Ishikawa (cell line): ENCODE data around the gene MOCS1.

Source experiments
- CEBPB ChIP-seq: IDR thresholded peaks from 2 replicates; pipeline ENCODE4 v1.6.1; 2012
- CREB1 ChIP-seq: IDR thresholded peaks from 2 replicates; pipeline ENCODE4 v1.6.1; 2012; ENCODE audit warnings: low read depth
- EGR1 ChIP-seq: IDR thresholded peaks from 2 replicates; pipeline ENCODE4 v1.6.1; 2012
- REST ChIP-seq: IDR thresholded peaks from 2 replicates; pipeline ENCODE4 v1.6.1; 2012; ENCODE audit warnings: low read depth, mild to moderate bottlenecking
- TAF1 ChIP-seq: IDR thresholded peaks from 2 replicates; pipeline ENCODE4 v1.6.1; 2012; ENCODE audit warnings: low read depth, mild to moderate bottlenecking
- TF ChIP-seq, protein P1 (sequence below): IDR thresholded peaks from 2 replicates; pipeline ENCODE4 v1.6.1; 2012
- TF ChIP-seq, protein P2 (sequence below): IDR thresholded peaks from 2 replicates; pipeline ENCODE4 v1.6.1; 2012

GRCh38 chr6:39912446-39912845, 21.8 kb downstream of the MOCS1 start:
- TF ChIP-seq EGR1: no peak
- TF ChIP-seq TAF1: no peak
- TF ChIP-seq, protein P1, sequence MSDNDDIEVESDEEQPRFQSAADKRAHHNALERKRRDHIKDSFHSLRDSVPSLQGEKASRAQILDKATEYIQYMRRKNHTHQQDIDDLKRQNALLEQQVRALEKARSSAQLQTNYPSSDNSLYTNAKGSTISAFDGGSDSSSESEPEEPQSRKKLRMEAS: no peak
- TF ChIP-seq, protein P2, sequence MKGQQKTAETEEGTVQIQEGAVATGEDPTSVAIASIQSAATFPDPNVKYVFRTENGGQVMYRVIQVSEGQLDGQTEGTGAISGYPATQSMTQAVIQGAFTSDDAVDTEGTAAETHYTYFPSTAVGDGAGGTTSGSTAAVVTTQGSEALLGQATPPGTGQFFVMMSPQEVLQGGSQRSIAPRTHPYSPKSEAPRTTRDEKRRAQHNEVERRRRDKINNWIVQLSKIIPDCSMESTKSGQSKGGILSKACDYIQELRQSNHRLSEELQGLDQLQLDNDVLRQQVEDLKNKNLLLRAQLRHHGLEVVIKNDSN: no peak
- no peak for TF ChIP-seq CREB1
- TF ChIP-seq CEBPB: no peak
- TF ChIP-seq REST: no peak
